GM13976 (cell line): Measurements from ENCODE around the gene TFEB.
"Not testable (repeated sequence)": the region's sequence is repeated elsewhere in the genome, so short reads cannot be mapped to it uniquely, and the experiment has no call there.

Experiments used
- DNase-seq: peaks from one replicate; pipeline ENCODE4 v3.0.0; 2012; ENCODE audit warnings: low spot score
- CTCF ChIP-seq: IDR thresholded peaks from 2 replicates; pipeline ENCODE4 v1.5.1; 2012; ENCODE audit warnings: borderline replicate concordance, mild to moderate bottlenecking; ENCODE audit not compliant: insufficient read depth; ENCODE audit errors: extremely low read depth, missing control alignments, control extremely low read depth
- in situ Hi-C: fragments of 300-500 bp; cut with MboI; formaldehyde crosslinking; loops from one replicate; pipeline ENCODE4 v1.12.0; 2022; ENCODE audit warnings: low sequenced_read_pairs, mixed read lengths, inconsistent platforms; ENCODE audit not compliant: unreplicated experiment

The TFEB gene

GRCh38 chr6:41771058-41771983 is 35.9 kb upstream of the TFEB start:
- DNase-seq, result no peak
- no peak for TF ChIP-seq CTCF
- in situ Hi-C loops, result no loop called here

GRCh38 chr6:41770381-41771057 is 35.1 kb upstream of the TFEB start:
- in situ Hi-C loops, result no loop called here

GRCh38 chr6:41769376-41769775 is 34.0 kb upstream of the TFEB start:
- in situ Hi-C loops, result no loop called here
- no peak for TF ChIP-seq CTCF
- DNase-seq, result no peak

More at GRCh38 chr6:41770381-41771057, 35.1 kb upstream of the TFEB start:
- no peak for DNase-seq
- no peak for TF ChIP-seq CTCF

GRCh38 chr6:41768545-41769308 is 33.3 kb upstream of the TFEB start:
- in situ Hi-C loops, result no loop called here
- DNase-seq, result no peak
- no peak for TF ChIP-seq CTCF

GRCh38 chr6:41767112-41767833 is 31.9 kb upstream of the TFEB start:
- no peak for TF ChIP-seq CTCF
- in situ Hi-C loops, result no loop called here
- DNase-seq, result no peak

GRCh38 chr6:41766043-41766664 is 30.7 kb upstream of the TFEB start:
- DNase-seq, in situ Hi-C loops: not testable (repeated sequence)
